ENCODE data around the gene CDK14.
"Not testable (repeated sequence)": the region's sequence is repeated elsewhere in the genome, so short reads cannot be mapped to it uniquely, and the experiment has no call there.

The CDK14 gene

DNA sequence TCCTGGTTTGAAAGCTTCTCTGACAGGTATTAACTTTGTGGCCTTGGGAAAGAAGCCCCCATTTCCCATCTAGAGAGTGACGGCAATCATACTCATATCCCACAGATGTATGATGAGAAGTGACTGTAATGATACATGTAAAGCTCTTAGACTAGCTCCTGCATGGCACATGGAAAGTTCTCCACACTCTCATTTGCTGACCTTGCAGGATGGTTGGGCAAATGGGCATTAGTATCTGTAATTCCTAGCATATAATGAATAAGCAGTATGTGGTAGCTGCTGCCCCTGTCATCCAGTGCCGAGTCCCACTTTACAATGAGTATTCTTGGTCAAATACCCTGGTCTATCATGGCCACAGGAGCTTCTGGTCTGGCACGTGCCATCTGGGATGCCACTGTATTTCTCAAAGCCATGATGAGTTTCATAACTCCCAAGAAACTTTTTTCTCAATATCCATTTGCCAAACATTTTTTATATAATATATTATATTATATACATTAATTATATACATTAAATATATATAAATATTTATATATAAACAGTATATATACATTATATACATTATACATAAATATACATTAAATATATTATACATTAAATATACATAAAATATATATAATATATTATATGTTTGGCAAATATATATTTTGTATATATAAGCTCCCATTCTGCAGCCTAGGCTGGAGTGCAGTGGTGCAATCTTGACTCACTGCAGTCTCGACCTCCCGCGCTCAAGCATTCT is 561.6 kb downstream of the CDK14 start:
- no peak for DNase-seq (ENCODE audit: low spot score)

DNA sequence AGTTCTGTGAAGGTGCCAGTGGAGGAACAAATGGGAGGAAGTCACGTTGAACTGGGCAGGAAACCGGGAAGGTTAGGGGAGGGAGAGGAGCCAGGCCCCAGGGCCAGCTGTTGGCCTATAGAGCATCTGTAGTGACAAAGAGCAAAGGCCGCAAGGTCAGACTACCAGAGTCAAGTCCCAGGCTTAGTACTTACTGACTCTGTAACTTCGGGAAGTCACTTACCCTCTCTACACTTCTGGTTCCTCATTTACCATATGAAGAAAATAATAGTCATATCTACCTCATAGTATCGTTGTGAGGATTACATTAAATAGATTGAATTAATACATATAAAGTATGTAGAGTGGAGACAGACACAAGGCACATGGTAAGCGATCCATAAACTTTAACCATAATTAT is 566.3 kb downstream of the CDK14 start:
- DNase-seq (ENCODE audit: low spot score): no peak

- no peak for DNase-seq (ENCODE audit: low spot score)
Observed at GRCh38 chr7:91164506-91164905, 568.4 kb downstream of the CDK14 start.

- DNase-seq (ENCODE audit: low spot score): no peak
Observed at GRCh38 chr7:91165006-91165845, 569.1 kb downstream of the CDK14 start.

DNA sequence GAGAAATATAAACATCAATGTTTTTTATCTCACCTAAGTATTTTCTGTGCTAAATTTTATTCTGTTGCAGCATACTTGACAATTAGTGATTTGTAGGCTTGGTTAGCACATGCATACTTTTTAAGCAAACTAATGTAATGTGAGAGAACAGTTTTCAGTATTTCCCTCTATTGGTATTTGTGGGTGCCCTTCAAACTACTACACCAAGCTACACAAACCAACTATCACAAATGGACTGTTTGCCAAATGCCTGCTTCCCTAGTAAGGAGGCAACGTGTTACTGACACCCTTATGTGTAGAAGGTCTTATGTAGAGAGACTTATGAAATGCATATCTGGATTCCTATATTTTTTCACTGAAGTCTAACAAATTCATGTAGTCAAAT is 569.7 kb downstream of the CDK14 start:
- DNase-seq (ENCODE audit: low spot score): no peak

DNA sequence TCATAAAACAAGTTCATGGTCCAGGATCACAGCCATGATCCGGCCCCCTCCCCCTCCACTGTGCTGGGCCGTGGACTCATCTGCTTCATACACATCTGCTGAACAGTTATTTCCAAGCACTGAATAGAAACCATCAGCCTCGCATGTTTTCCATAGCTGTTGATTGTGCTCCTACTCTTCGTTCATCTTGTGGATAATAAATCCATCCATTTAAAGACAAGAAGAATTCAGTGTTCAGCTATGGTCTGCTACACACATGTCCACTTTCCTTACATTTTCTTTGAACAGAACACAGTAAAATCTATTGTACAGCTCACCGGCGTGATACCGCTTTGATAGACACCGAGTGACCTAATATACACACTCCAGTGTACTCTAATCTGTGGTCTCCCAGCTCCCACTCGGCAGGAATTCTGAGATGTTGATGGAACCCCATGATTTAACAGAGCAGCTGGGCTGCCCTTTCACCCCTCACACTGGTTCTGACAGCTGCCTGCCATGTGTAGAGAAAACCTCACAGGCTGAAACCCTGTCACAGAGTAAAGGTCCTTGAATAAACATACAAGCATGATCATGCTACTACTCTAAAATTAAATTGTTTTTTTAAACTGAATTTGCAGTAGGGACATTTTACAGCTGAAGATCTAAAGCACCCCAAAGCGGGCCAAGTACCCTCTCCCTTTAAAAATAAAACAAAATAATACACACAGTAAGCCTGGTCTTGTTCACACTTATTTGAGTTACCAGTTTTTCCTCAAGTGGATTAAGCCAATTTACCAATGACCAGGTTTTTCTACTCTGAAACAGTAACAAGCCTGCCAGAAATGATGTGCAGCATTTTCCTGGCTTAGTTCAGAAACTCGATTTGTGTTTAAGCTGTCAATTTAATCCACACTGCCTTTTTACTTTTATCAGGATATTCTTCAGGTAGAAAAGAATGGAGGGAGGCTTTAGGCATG is 573.0 kb downstream of the CDK14 start:
- no peak for DNase-seq (ENCODE audit: low spot score)

DNA sequence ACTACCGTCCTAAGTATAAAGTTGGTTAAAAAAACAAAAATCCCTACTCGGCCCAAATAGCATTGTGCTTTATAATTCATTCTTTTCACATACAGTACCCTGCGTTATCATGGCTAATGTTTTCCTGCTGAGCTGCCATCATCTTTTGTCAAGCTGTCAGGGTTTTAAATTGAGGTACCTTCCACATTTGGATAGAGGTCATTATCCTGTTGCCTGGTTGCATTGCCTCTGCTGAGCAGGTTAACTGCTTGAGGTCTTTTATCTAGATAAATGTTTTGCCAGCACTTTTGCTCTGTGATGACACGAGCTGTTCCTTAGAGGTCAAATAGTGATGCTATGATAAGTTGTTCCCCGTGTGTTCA is 573.7 kb downstream of the CDK14 start:
- no peak for DNase-seq (ENCODE audit: low spot score)

DNA sequence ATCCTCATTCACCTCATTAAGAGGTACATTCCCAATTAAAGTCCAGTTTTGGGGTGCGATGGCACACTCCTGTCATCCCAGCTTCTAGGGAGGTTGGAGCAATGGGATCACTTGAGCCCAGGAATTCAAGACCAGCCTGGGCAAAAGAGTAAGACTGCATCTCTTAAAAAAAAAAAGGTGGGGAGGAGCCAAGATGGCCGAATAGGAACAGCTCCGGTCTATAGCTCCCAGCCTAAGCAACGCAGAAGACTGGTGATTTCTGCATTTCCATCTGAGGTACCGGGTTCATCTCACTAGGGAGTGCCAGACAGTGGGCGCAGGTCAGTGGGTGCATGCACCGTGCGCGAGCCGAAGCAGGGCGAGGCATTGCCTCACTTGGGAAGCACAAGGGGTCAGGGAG is 577.1 kb downstream of the CDK14 start:
- not testable (repeated sequence) for DNase-seq (ENCODE audit: low spot score)

GRCh38 chr7:91180746-91181145 is 584.6 kb downstream of the CDK14 start:
- no peak for DNase-seq (ENCODE audit: low spot score)

GRCh38 chr7:91181949-91182348 is 585.8 kb downstream of the CDK14 start:
- no peak for DNase-seq (ENCODE audit: low spot score)

DNA sequence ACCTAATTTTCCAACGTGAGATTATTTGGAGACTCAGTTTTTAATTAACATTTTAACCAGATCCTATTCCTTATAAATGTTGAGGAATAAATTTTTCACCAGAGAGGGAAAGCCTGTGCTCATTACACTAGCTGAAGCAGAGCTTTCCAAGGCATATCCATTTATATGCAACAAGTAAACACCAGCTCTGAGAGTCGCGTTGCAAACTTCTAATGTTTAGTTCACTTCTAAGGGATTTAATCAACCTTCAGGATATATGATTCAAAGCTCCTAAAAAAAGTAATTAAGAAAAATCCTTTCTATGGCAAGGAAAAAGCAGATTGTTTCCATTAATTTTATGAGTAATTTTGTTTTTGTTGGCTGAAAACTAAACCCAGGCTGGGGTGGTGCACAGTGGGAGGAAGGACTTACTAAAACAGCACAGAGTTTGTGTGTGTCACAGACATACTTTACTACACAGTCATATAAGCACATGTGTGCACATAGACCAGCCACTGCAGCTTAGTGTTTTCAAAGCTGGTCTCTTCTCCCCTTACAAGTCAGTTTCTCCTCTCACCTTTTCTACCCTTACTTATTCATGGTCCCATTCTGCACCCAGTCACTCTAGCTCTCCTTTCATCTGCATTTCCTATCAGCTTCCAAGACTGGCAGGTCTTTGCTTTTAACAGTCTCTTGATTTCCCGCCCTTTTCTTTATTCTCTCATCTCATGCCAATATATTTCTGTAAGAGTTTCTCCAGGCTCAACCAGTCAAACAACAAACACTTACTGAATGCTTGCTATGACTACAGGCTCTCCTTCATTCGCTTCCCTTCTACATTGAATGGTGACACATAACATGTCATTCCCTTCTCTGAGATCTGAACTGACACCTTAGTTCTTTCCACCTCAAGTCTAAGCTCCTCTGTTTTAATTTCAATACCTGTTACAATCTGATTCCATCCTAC is 587.0 kb downstream of the CDK14 start:
- DNase-seq (ENCODE audit: low spot score): no peak

GRCh38 chr7:91185771-91186170 is 589.6 kb downstream of the CDK14 start:
- no peak for DNase-seq (ENCODE audit: low spot score)

- no peak for DNase-seq (ENCODE audit: low spot score)
Observed at GRCh38 chr7:91187061-91187460, 590.9 kb downstream of the CDK14 start.

DNA sequence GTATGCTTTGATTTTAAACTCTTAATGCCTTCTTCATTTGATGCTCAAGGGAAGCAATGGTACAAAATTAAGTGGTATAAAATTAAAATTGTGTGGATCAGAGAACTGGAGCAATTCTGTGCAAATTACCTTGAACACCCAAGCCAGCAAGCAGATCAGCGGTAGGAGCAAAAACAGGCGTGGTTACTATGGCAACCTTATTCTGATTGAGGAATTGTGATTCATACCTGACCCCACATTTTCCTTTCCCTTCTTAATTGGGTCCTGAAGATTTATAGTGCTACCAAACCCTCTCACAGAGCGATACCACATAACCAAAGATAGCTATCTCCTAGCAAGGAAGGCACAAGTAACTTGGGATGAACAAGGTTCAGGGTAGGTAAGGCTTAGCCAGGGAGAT is 595.6 kb downstream of the CDK14 start:
- no peak for DNase-seq (ENCODE audit: low spot score)

DNA sequence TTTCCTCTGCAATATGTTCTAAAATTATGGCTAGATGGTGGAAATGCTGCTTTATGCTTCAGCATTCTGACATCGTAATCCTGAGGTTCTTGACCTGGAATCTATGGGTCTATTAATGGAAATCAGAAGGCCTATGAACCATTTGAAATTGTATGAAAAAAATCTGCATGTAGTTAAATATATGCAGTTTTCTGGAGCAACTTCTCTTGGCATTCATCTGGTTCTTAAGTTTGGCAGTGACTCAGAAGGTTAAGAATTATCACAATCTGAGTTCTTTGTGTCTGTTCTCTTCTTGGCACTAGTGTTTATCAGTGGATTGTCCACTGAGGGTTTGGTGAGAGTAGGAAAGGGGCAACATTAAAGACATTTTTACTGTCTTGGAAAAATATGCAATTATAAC is 597.0 kb downstream of the CDK14 start:
- DNase-seq (ENCODE audit: low spot score): no peak

DNA sequence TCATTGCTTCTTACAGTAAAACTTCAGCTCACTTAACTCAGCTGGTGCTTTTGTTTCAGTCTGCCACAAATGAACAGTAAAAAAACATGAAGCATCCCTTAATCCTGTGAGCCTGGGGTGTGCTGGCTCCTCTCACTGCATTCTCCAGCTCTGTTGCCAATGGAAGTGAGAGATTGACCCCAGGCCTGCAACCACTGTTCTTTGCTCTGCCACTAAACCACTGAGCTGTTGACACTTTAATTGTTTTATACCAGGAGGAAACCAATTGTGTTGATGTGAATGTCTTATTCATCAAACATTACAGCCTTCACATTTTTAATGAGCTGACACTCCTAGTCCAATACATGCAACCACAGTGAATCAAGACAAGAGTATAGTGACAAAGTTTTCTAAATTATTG is 598.7 kb downstream of the CDK14 start:
- no peak for DNase-seq (ENCODE audit: low spot score)

DNA sequence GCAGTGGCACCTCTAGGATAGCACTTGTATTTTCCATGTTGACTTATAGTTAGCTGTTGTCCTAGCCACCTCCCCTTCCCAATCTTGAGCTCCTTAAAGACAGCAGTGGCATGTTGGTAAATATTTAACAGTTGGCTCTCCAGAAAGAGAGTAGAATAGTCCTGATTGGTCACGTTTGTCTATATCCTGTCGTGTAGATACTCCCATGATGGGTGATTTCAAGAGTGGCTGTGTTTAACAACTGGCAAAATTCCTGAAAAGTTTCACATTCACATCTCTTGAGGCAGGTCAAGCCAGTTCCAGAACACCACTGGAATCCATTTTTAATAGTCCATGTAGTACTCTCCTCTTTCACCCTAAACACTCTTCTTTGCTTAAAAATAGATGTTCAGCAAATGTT is 599.9 kb downstream of the CDK14 start:
- no peak for DNase-seq (ENCODE audit: low spot score)

GRCh38 chr7:91198371-91198770 is 602.2 kb downstream of the CDK14 start:
- no peak for DNase-seq (ENCODE audit: low spot score)

- no peak for DNase-seq (ENCODE audit: low spot score)
Observed at GRCh38 chr7:91199601-91200000, 603.5 kb downstream of the CDK14 start.

DNA sequence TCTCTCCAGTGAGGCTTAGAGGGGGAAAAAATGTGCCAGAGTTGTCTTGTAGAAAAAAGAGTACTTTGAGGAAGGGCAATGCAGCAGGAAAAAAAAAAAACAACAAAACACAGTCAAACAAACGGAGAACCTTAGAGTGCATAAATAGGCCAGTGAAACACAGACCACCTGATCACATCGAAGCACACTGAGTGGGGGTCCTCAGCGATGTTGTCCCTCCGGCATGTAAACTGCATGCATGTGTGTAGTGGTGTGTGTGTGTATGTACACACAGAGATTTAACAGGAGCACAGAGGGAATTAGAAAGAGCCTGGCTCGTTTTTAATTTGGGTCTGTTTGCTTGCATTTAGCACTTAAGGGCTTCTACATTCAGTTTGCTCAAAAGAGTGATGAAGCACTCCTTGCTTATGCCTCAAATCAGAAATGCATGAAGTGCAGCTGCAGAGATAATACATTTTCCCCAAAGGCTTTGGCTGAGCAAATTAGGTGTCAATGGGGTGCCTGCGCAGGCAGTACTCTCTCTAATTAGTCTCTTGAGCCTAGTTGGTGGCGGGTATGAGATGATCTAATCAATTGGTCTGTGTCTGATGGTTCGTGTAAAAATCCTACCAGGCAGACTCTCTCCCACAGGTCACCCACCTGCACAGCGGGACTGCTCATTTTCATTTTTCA is 605.5 kb downstream of the CDK14 start:
- DNase-seq (ENCODE audit: low spot score): no peak

Measured in kidney capillary endothelial cell (primary cell).